GM21515 (cell line): ENCODE data around the gene RIMKLA.

Source experiments
- ATAC-seq: cut with Tn5 transposase; IDR thresholded peaks from one replicate; pipeline ENCODE4 v1.9.1; 2021; ENCODE audit not compliant: unreplicated experiment

Gene RIMKLA

GRCh38 chr1:42427240-42427639 lies 46.6 kb downstream of the RIMKLA start:
- ATAC-seq = no peak

GRCh38 chr1:42429603-42430002 lies 49.0 kb downstream of the RIMKLA start:
- ATAC-seq = no peak

- no peak for ATAC-seq
These were observed 49.9 kb downstream of the RIMKLA start for GRCh38 chr1:42430286-42431135.

GRCh38 chr1:42431514-42431913 lies 50.9 kb downstream of the RIMKLA start:
- no peak for ATAC-seq

- no peak for ATAC-seq
These were observed 52.1 kb downstream of the RIMKLA start for GRCh38 chr1:42432714-42433113.

- no peak for ATAC-seq
These were observed 52.8 kb downstream of the RIMKLA start for GRCh38 chr1:42433369-42433768.

- ATAC-seq = no peak
These were observed 53.7 kb downstream of the RIMKLA start for GRCh38 chr1:42434340-42434739.

GRCh38 chr1:42439940-42440339 lies 59.3 kb downstream of the RIMKLA start:
- ATAC-seq = no peak

- ATAC-seq = no peak
These were observed 62.1 kb downstream of the RIMKLA start for GRCh38 chr1:42442662-42443061.

GRCh38 chr1:42449256-42449655 lies 68.7 kb downstream of the RIMKLA start:
- no peak for ATAC-seq

- ATAC-seq = no peak
These were observed 69.5 kb downstream of the RIMKLA start for GRCh38 chr1:42450061-42450460.

GRCh38 chr1:42453386-42453785 lies 72.8 kb downstream of the RIMKLA start:
- no peak for ATAC-seq

- ATAC-seq = no peak
These were observed 73.8 kb downstream of the RIMKLA start for GRCh38 chr1:42454403-42454802.

GRCh38 chr1:42456010-42456753 lies 75.6 kb downstream of the RIMKLA start, which contains the start of the genes PPCS and ZMYND12:
PPCS (plus strand) TSS chr1:42456543; CDS start chr1:42456566, 23 bp downstream.
ZMYND12 (minus strand) TSS chr1:42456022; CDS start chr1:42455997, 25 bp downstream.
- ATAC-seq = peak; percentile 81

GRCh38 chr1:42456754-42457089 lies 76.1 kb downstream of the RIMKLA start:
- ATAC-seq = peak; percentile 63

GRCh38 chr1:42461196-42461595 lies 80.6 kb downstream of the RIMKLA start:
- no peak for ATAC-seq

- ATAC-seq = peak; percentile 96
These were observed 82.5 kb downstream of the RIMKLA start, which contains the start of gene CCDC30 for GRCh38 chr1:42462828-42463763. CCDC30 (plus strand) TSS chr1:42463286; CDS start chr1:42480552, 17,266 bp downstream.

GRCh38 chr1:42463921-42464320 lies 83.3 kb downstream of the RIMKLA start:
- no peak for ATAC-seq

GRCh38 chr1:42466030-42466429 lies 85.4 kb downstream of the RIMKLA start:
- ATAC-seq = no peak

GRCh38 chr1:42469727-42470126 lies 89.1 kb downstream of the RIMKLA start:
- ATAC-seq = no peak
